ENCODE measurements around the gene SHANK2.

- TF ChIP-seq CTCF (conservative IDR thresholded peaks at IDR 0.05; ENCODE audit: low read depth, low read length): no peak
- no peak for TF ChIP-seq EZH2 (IDR thresholded peaks at IDR 0.05; ENCODE audit: borderline replicate concordance, low read depth, low read length, poor library complexity, severe bottlenecking)
These were observed 6.6 kb downstream of the SHANK2 start for GRCh38 chr11:71245601-71246391.
